Body of pancreas (tissue), 4 donors: Measurements from ENCODE around the gene TTC28.

Experiments used
- POLR2A ChIP-seq, 3 donors: fragments of 450-650 bp; IDR thresholded peaks; one replicate each; pipeline ENCODE4 v1.6.1; 2016; ENCODE audit warnings: antibody characterized with exemption in 3 of 3, mild to moderate bottlenecking in 2 of 3
- TF ChIP-seq, protein P1 (sequence below), 7 experiments: fragments of 450-650 bp in 4 of 7; fragments of 200-600 bp in 3 of 7; sonication (generic) in 3 of 7; IDR thresholded peaks; one replicate each; pipeline ENCODE4 v1.5.1; 2016 to 2019; ENCODE audit warnings: antibody characterized with exemption in 7 of 7

DNA sequence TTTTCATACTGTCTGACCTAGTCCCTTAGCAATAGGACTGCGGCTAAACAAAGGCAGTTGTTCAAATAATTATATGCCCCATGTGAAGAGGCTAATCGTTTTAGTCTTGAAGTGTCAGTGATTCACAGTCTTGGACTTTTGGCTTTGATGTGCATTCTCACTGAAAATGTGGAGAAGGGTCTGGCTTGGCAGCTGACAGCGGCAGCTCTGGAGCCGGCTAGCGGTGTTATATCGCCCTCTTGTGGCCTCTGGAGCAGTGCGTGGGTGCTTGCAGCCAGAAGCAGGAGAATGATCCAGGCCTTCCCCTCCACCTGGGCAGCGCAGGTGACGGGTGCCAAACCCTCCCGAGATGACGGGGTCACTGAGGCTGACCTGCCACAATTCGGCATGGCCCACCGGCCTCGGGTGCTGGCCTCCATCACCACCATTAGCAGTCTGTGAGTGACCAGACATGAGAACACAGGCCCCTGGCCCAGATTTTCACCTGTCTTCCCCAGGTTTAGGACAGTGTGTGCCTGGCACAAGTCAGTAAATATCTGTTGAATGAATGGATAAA lies 670.3 kb downstream of the TTC28 start:
- TF ChIP-seq, protein P1, sequence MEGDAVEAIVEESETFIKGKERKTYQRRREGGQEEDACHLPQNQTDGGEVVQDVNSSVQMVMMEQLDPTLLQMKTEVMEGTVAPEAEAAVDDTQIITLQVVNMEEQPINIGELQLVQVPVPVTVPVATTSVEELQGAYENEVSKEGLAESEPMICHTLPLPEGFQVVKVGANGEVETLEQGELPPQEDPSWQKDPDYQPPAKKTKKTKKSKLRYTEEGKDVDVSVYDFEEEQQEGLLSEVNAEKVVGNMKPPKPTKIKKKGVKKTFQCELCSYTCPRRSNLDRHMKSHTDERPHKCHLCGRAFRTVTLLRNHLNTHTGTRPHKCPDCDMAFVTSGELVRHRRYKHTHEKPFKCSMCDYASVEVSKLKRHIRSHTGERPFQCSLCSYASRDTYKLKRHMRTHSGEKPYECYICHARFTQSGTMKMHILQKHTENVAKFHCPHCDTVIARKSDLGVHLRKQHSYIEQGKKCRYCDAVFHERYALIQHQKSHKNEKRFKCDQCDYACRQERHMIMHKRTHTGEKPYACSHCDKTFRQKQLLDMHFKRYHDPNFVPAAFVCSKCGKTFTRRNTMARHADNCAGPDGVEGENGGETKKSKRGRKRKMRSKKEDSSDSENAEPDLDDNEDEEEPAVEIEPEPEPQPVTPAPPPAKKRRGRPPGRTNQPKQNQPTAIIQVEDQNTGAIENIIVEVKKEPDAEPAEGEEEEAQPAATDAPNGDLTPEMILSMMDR (IDR thresholded peaks at IDR 0.05), result peak; percentile 83 to 95 (median 93)
- no peak for TF ChIP-seq POLR2A (IDR thresholded peaks at IDR 0.05)
